IPS DF 6.9 (cell line): ENCODE results near the gene CEP70.
"Not testable (repeated sequence)": the region's sequence is repeated elsewhere in the genome, so short reads cannot be mapped to it uniquely, and the experiment has no call there.

Experiments
- DNase-seq: peaks from one replicate; pipeline ENCODE4 v3.0.0-alpha.2; 2013; ENCODE audit warnings: low read depth, low spot score
- H3K27ac ChIP-seq: one replicate; pipeline ENCODE4 v1.5.1; 2013; ENCODE audit warnings: low read length, control low read depth
- H3K27me3 ChIP-seq: 2 replicates; pipeline ENCODE4 v1.6.1; 2013; ENCODE audit warnings: mild to moderate bottlenecking, low read length; ENCODE audit not compliant: control insufficient read depth, insufficient read depth
- H3K36me3 ChIP-seq: 2 replicates; pipeline ENCODE4 v1.6.1; 2013; ENCODE audit warnings: low read length; ENCODE audit not compliant: control insufficient read depth, insufficient read depth
- H3K4me1 ChIP-seq: 2 replicates; pipeline ENCODE4 v1.6.1; 2013; ENCODE audit warnings: low read length; ENCODE audit not compliant: control insufficient read depth, insufficient read depth
- H3K4me3 ChIP-seq: 2 replicates; pipeline ENCODE4 v1.5.1; 2013; ENCODE audit warnings: mild to moderate bottlenecking, low read length
- H3K9me3 ChIP-seq: 2 replicates; pipeline ENCODE4 v1.6.1; 2013; ENCODE audit warnings: low read length, inconsistent platforms; ENCODE audit not compliant: control insufficient read depth, insufficient read depth
- WGBS: extraction: QIAGEN DNeasy Blood & Tissue Kit; methylation state at CpG from one replicate; pipeline ENCODE4 v1.1.7; 2013; ENCODE audit warnings: mixed read lengths, missing lambda C conversion rate; ENCODE audit not compliant: insufficient read length, insufficient coverage; 5-methylcytosine and 5-hydroxymethylcytosine counted together

CEP70 gene

DNA sequence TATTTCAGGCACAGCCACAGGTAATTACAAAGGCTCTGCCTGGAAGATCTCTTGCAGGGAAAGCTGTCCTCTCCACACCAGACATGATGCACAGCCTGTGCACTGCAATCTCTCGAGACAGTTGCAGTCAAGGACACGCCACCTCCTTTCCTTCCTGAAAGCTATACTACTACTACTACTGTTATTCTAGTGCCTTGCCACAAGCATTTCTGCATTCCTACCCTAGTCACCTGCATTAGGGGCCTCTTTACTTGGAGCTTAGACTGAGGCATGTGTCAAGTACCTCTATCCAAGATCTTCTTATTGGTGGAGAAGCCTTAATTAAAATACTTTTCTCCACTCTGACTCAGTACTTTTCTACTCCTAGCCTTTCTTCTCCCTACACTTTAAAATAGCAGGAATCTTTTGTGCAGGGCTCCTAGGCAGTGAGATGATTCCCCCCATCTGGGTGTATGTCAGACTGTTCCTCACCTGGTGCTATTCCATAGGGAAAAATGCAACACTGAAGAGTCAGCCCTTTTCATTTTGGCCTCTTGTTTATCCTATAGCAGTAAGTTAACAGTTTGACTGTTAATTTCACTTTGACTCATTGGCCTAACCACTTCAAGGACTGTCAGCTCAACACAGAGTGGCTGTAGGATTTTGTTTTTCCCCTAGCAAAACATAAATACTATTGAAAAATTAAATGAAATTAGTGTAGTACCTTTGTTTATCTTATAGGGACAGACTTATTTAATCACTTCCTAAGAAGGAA lies 80.8 kb downstream of the CEP70 start:
- no peak for DNase-seq
- H3K9me3 ChIP-seq: no peaks in the 10 kb centered on the region; the same call in 1 of the 2 replicates
- H3K27ac ChIP-seq: no peak overlapping the region
- no peak overlapping the region for H3K4me3 ChIP-seq
- peaks cover 1% of the 10 kb centered on the region; the same call in 1 of the 2 replicates for H3K4me1 ChIP-seq
- WGBS: no CpG with 5 or more reads among the region's 2 CpGs
- H3K27me3 ChIP-seq: no peaks in the 10 kb centered on the region
- no peaks in the 10 kb centered on the region for H3K36me3 ChIP-seq

DNA sequence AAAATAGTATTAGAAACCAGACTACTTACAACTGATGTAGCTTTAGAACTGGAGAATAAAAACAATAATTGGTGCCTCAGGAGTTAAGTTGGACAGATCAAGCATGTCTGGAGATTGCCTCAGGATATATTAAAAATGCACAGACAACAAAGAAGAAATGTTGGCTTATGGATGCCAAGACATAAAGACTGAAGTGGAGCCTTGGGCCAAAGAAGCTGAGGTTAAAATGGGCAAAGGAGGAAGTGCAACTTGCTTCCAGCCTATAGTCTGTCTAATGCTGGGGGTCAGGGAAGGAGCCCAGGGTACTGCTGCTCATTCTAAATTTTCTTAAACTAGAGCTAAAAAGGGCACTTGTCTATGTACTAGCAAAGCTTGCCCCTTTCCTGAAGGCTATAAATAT lies 82.1 kb downstream of the CEP70 start:
- no peaks in the 10 kb centered on the region for H3K9me3 ChIP-seq
- peaks cover 1% of the 10 kb centered on the region; the same call in 1 of the 2 replicates for H3K4me1 ChIP-seq
- no peaks in the 10 kb centered on the region for H3K27me3 ChIP-seq
- H3K36me3 ChIP-seq: no peaks in the 10 kb centered on the region
- DNase-seq: no peak
- no peak overlapping the region for H3K4me3 ChIP-seq
- H3K27ac ChIP-seq: no peak overlapping the region

DNA sequence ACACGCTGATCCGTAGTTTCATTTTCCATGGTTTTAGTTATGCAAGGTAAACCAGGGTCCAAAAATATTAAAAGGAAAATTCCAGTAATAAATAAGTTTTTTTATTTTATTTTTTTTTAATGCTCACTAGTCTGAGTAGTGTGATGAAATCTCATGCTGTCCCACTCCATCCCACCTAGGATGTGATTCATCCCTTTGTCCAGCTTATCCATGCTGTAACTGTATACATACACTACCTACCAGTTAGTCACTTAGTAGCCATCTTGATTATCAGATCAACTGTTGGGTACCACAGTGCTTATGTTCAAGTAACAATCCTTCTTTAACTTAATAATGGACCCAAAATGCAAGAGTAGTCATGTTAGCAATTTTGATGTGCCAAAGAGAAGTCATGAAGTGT lies 84.5 kb downstream of the CEP70 start:
- H3K9me3 ChIP-seq: no peaks in the 10 kb centered on the region
- H3K4me1 ChIP-seq: peaks cover 1% of the 10 kb centered on the region; the same call in 1 of the 2 replicates
- H3K4me3 ChIP-seq: no peak overlapping the region
- H3K27me3 ChIP-seq: no peaks in the 10 kb centered on the region
- no peak for DNase-seq
- no peaks in the 10 kb centered on the region for H3K36me3 ChIP-seq
- no peak overlapping the region for H3K27ac ChIP-seq
- no CpG with 5 or more reads among the region's 2 CpGs for WGBS

DNA sequence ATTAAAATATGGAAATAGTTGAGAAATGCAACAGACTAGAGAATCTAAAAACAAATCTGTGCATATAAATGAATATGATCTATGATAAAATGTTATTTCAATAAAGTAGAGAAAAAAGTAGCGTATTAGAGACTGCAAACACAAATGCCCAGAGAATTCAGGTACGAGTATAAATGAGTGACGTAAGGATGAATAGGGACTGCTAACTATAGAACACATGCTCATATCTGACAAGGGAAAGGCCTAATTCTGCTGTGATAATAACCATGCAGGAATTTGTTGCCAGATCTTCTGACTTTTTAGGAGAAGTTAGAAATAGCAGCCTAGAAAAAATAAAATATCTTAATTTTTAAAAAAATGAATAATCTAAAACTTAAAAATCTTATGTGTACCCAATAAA lies 86.5 kb downstream of the CEP70 start:
- Histone ChIP-seq H3K36me3 (no peaks in the 10 kb centered on the region), H3K27ac (no peak overlapping the region), H3K27me3 (no peaks in the 10 kb centered on the region), H3K4me1 (peaks cover 1% of the 10 kb centered on the region; the same call in 1 of the 2 replicates), H3K4me3 (no peak overlapping the region), H3K9me3 (no peaks in the 10 kb centered on the region)
- no CpG with 5 or more reads among the region's 3 CpGs for WGBS
- DNase-seq: no peak

DNA sequence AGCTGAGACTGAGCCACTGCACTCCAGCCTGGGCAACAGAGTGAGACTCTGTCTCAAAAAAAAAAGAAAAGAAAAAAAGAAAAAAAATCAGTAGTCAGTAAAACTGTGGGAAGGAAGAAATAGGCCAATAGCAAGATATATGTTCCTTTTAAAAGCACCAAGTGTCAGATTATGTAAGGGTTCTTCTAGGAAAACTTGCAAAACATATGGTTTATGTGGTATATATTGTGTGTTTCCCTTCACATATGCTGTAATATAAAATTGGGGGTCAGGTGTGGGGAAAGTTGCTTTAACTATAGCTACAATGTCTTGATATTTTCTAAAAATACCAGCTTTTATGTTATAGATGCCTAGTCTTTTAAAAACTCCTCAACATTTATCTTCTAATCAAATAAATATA lies 95.1 kb downstream of the CEP70 start:
- no peak overlapping the region for H3K27ac ChIP-seq
- DNase-seq: no peak
- H3K4me1 ChIP-seq: no peaks in the 10 kb centered on the region
- H3K27me3 ChIP-seq: no peaks in the 10 kb centered on the region
- no peaks in the 10 kb centered on the region for H3K36me3 ChIP-seq
- H3K4me3 ChIP-seq: no peak overlapping the region
- H3K9me3 ChIP-seq: no peaks in the 10 kb centered on the region

DNA sequence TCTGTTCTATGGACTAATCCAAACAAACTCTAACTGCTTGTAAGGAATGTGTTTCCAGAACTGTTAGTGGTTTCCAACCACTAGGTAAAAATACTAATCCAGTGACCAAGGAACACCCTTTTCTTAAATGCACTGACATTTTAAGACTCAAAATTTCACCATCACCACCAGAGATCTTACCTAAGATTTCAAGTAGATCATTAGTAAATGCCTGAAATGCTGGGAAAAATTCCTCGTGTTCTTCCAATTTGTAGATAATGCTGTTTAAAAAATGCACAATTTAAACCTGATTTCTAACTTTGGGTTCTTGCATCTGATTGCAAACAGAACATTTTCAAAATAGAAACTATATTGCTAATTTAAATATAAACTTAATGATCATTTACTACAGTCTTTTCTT lies 96.2 kb downstream of the CEP70 start:
- Histone ChIP-seq H3K27me3 (no peaks in the 10 kb centered on the region), H3K27ac (no peak overlapping the region), H3K4me3 (no peak overlapping the region), H3K4me1 (no peaks in the 10 kb centered on the region), H3K9me3 (no peaks in the 10 kb centered on the region), H3K36me3 (no peaks in the 10 kb centered on the region)
- no peak for DNase-seq
- no CpG with 5 or more reads among the region's 1 CpG for WGBS

DNA sequence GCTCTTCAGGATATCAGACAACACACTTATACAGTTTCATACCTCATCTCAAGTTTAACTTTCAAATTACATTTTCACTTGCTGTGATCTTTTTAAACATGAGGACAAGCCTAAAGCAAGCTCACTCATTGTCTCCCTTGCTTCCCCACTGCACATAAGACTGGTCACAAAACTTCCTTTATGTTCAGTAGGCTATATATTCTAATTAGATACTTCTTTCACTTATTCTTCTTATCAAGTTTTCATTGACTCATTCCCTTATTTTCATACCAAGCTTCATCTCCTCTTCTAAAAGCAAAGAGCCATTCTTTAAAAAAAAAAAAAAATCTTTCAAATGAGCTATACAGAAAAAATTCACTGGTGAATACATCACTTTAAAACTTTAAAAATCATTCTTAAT lies 97.0 kb downstream of the CEP70 start:
- H3K27me3 ChIP-seq: no peaks in the 10 kb centered on the region
- H3K4me3 ChIP-seq: no peak overlapping the region
- DNase-seq: no peak
- H3K4me1 ChIP-seq: no peaks in the 10 kb centered on the region
- H3K27ac ChIP-seq: no peak overlapping the region
- no peaks in the 10 kb centered on the region for H3K9me3 ChIP-seq
- no peaks in the 10 kb centered on the region for H3K36me3 ChIP-seq

DNA sequence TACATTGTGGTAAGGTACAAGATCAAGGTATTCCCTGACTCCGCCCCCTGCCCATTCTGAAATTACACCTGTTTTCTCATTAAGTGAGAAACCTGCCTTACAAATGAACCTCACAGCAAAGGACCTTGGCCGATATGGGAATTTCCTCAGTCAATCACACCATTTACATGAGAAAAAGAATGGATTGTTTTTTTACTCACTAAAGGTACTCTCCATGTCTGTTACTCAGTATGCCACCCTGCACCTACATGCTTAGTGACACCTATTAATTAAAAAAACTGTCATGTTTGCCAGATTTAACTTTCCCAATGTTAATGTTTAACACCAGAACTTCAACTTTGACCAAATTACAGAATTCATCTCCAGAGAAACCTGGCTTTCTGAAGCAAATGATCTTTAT lies 97.6 kb downstream of the CEP70 start:
- no peaks in the 10 kb centered on the region for H3K36me3 ChIP-seq

DNA sequence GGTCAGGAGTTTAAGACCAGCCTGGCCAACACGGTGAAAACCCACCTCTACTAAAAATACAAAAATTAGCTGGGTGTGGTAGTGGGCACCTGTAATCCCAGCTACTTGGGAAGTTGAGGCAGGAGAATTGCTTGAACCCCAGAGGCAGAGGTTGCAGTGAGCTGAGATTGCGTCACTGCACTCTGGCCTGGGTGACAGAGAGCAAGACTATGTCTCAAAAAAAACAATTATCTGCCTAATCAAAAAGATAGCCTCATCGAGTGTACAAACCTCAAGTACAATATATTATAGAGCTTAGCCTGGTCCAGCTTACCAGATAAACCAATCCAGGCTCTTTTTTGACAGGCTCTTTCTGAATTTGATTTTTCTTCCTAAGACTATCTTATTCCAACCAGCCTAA lies 98.4 kb downstream of the CEP70 start:
- H3K4me1 ChIP-seq, H3K4me3 ChIP-seq, H3K36me3 ChIP-seq, DNase-seq, H3K27me3 ChIP-seq, H3K9me3 ChIP-seq, H3K27ac ChIP-seq: not testable (repeated sequence)
- WGBS: no CpG with 5 or more reads among the region's 3 CpGs

More for the DNA sequence above, 97.6 kb downstream of the CEP70 start:
- no peaks in the 10 kb centered on the region for H3K9me3 ChIP-seq
- H3K27ac ChIP-seq: no peak overlapping the region
- H3K27me3 ChIP-seq: no peaks in the 10 kb centered on the region
- H3K4me3 ChIP-seq: no peak overlapping the region
- no peak for DNase-seq
- no peaks in the 10 kb centered on the region for H3K4me1 ChIP-seq
- no CpG with 5 or more reads among the region's 2 CpGs for WGBS

DNA sequence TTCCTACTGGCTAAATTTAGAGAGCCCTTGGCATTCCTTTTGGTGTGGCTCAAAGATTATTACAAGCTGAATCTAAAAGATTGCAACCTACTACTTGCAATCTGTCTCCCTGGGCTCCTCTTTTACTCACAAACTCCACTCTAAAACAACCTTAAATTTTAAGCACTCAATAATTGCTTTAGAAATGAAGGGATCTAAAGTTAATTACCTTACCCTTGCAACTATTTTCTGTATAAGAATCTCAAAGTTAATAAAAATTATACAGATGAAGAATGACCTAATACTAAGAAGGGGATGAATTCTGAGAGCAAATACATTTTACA lies 99.5 kb downstream of the CEP70 start:
- DNase-seq: no peak
- Histone ChIP-seq H3K9me3 (no peaks in the 10 kb centered on the region), H3K4me3 (no peak overlapping the region), H3K27me3 (no peaks in the 10 kb centered on the region), H3K4me1 (no peaks in the 10 kb centered on the region), H3K27ac (no peak overlapping the region), H3K36me3 (no peaks in the 10 kb centered on the region)

DNA sequence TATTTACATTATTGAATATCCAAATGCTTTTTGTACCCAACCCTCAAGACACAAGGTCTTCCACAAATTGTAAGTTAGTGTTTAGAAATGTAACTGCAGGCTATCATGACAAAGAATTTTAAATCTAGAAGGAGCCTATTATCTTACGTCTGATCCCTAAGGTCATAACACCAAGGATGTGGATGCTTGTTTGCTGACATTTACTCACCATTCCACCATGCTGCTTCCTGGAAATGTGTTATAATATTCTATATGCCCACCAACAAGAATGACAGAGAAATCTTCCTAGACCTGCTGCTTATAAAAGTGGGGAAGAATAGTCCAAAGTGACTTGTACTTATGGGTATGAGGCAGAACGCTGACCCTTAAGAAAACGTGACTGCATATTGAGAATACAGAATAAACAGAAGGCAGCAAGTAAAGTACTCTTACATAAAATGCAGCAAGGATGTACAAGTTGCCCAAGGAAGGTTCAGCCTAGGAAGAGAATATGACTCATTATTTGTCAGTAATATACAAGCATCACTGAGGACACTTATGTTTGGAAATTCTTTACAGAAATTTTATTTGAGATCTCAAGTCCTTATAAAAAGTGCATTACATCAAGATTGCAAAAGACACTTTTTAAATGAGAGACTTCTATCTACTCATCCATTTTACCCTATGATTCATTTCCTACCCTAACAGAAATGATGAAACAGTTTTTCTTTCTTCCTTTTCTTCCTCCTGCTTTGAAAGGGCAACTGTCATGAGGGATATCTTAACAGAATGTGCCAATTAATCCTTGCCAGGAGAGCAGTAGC lies 100.1 kb downstream of the CEP70 start:
- no peaks in the 10 kb centered on the region for H3K9me3 ChIP-seq
- no peaks in the 10 kb centered on the region for H3K27me3 ChIP-seq
- H3K27ac ChIP-seq: no peak overlapping the region
- no CpG with 5 or more reads among the region's 3 CpGs for WGBS
- DNase-seq: no peak
- H3K36me3 ChIP-seq: no peaks in the 10 kb centered on the region
- no peak overlapping the region for H3K4me3 ChIP-seq
- no peaks in the 10 kb centered on the region for H3K4me1 ChIP-seq
